HG02571 (cell line): Measurements from ENCODE around the gene TRDN.
"Not testable (repeated sequence)": the region's sequence is repeated elsewhere in the genome, so short reads cannot be mapped to it uniquely, and the experiment has no call there.

Experiments used
- ATAC-seq: cut with Tn5 transposase; IDR thresholded peaks from one replicate; pipeline ENCODE4 v1.9.1; 2021; ENCODE audit warnings: mild to moderate bottlenecking, moderate library complexity; ENCODE audit not compliant: unreplicated experiment

TRDN gene

DNA sequence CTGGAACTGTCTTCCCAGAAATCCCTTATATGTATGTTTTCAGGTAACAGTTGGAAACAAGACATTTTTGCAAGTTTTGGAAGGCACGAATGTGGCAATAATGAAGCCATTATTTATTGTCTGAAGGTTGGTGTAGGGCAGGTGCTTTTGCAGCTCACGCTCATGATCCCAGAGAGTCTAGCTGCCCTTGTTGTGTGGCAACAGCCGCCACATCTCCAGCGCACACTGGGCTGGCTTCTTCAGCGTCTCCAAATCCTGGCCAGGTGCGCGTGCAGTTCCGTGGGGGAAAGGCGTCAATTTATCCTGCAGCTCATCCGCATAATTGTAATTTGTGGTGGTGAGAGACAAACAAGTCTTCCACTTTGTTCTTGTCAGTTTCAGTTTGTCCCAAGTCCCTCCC is 71.2 kb downstream of the TRDN start:
- ATAC-seq: no peak

GRCh38 chr6:123564361-123564760 is 72.4 kb downstream of the TRDN start:
- no peak for ATAC-seq

GRCh38 chr6:123562677-123563076 is 74.1 kb downstream of the TRDN start:
- ATAC-seq: no peak

GRCh38 chr6:123562264-123562663 is 74.5 kb downstream of the TRDN start:
- ATAC-seq: no peak

DNA sequence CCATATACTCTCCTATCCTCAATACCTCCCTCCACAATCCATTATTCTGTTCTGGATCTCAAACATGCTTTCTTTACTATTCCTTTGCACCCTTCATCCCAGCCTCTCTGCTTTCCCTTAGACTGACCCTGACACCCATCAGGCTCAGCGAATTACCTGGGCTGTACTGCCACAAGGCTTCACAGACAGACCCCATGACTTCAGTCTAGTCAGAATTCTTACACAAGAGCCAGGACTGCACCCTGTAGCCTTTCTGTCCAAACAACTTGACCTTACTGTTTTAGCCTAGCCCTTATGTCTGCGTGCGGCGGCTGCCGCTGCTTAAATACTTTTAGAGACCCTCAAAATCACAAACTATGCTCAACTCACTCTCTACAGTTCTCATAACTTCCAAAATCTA is 76.9 kb downstream of the TRDN start:
- ATAC-seq: not testable (repeated sequence)

- ATAC-seq: not testable (repeated sequence)
Observed at GRCh38 chr6:123557474-123557873, 79.3 kb downstream of the TRDN start.

DNA sequence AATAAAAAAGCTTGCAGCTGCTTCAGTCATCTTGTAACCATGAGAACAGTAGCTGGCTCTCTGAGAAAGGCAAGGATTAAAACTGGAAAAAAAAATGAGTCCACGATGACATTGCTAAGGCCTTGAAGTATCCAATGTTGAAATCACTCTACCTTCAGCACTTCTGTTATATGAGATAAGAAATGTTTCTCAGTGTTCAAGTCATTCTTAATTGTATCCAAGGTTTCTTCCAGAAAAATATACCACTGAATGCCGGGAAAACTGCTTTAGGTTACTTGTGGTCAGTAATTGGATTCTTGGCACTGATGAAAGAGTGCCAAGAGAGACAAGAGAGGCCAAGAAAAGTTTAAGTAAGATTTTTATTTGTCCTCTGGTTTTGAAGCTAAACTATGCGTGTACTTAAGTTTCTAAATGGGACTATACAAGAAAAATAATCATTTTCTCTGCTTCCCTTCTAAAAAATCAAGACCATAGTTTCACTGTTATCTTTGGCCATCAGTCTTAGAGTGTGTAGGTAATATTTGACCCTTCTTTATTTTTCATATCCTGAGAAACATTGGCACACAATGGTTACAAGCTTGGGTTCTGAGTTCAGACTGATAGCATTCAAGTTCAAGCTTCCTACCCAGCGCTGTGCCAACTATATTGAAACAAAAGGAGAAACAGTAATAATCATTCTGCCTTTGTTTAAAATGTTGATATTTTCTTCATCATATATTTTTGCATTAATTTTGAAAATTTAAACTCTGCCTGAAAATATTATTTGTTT is 84.6 kb downstream of the TRDN start:
- no peak for ATAC-seq

DNA sequence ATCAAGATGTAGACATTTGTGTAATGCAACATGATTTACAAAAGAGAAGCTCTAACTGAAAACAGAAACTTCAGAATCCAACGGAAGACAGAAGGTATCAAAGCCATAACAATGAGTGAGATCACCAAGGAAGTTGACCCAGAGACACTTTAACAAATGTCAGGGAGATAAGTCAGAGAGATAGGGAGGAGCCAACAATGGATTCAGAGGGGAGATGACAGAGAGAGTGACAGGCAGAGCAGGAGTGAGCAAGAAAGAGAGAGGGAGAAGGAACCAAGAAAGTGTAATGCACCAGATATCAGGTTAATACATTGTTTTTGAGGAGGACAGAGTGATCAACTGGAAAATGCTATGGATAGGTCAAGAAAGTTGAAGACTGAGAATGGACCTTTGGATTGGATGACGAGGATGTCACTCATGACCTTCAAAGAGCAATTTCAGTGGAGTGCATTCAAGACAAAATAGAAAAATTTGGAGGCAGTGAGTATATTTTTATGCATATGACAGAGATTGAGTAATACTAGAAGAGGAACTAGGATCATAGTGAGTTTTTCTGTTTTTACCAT is 86.6 kb downstream of the TRDN start:
- ATAC-seq: no peak

- ATAC-seq: no peak
Observed at GRCh38 chr6:123549476-123549875, 87.3 kb downstream of the TRDN start.

- ATAC-seq: no peak
Observed at GRCh38 chr6:123547216-123547978, 89.4 kb downstream of the TRDN start.

DNA sequence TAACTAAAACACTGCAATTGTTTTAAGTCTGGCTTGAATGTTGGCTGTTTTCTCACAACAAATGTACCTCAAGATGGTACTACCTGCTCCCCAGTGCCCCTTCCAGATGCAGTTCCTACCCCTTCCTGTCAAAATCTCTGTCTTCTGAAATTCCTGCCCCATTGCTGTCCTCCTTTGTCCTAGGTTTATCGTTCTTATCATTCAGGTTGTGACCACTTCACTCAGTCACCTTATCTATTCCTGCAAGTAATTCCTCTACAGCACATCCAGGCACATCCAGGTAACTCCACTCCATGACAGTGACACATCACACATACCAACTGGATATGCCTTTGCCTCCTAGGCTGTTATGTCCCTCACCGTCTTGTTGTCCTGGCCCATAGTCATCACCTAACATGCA is 90.2 kb downstream of the TRDN start:
- ATAC-seq: no peak

GRCh38 chr6:123541462-123541861 is 95.3 kb downstream of the TRDN start:
- no peak for ATAC-seq

DNA sequence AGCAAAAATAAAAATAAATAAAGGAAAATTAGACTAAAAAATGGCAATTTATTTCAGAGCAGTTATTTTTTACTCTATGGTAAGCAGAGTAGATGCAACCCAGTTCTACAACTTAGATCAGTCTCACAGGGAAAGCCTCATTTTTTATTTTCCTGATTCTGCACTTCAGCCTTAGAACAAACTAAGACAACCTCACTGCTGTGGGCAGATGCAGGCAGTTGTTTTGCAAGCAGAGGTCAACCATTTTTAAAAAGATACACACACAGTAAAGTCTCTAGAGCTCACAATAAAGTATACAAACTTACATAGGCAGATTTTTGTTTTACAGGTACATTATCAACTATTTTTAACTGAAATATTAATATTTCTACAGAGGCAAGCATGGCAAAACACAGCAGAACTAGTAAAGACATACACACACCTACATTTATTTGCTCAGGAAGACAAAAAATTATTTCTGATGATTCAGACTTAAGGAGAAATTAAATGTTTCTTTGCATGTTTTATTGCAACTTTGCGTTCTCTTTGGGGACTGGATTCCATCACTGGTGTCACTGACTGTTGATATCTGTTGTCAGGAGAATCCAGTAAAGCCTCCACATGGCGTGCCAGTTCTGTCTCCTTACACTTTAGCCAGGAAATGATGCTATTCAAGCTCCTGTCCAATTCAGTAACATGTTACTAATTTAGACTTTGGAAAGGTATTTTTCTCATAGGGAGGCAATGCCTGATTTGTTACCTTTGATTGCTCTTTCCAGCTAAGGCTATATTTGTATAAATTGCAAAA is 102.7 kb downstream of the TRDN start:
- no peak for ATAC-seq

DNA sequence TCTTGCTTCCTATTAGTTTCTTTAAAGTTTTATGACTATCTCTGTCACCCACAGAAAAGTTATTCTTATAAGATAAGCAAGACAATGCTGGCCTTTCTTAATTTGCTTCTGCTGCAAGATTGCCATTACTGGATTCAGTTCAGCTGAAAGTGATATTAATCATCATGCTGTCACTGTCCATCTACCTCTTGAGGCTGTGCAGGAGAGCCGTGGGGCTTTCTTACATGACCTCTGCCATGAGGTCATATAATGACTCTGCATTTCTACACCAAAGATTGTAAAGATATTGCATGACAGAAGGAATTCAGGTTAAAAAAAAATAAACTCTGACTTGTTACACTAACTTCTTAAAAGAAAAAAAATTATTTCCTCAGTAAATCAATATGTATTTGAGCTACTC is 106.9 kb downstream of the TRDN start:
- no peak for ATAC-seq

- no peak for ATAC-seq
Observed at GRCh38 chr6:123529058-123529457, 107.7 kb downstream of the TRDN start.

DNA sequence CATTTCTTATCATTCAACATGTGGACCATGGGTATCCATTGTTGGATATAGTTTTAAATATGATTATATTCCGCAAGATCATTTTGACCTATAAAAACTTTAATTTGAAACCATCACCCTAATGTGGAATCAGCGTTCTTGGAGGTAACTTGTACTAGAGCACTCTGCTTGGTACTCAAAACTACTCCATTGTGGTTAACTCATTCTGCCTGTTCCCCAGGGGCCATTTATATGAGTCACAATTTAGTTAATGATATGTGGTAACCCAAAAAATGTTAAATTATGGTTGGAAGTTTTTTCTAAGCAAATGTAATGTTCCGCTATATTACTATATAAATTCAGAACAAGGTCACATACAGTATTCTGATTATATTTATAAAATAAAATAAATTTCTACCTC is 109.3 kb downstream of the TRDN start:
- ATAC-seq: no peak

DNA sequence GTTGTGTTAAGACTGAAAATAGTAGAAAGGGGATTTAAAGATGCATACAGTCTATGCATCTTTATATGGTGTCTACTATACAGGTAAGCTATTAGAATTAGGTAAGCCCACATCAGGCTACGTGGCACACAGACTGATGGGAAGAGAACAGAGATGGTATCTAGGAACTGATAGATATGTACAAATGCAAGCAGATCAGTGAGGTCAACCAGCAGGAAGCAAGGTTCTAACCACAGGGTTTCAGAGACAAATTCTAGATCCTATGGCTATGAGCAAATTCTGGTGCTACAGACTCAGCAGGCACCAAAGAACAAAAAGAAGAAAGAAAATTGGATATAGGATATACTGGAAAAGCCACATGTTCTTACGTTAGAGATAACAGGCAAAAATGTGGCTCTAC is 110.6 kb downstream of the TRDN start:
- ATAC-seq: no peak

DNA sequence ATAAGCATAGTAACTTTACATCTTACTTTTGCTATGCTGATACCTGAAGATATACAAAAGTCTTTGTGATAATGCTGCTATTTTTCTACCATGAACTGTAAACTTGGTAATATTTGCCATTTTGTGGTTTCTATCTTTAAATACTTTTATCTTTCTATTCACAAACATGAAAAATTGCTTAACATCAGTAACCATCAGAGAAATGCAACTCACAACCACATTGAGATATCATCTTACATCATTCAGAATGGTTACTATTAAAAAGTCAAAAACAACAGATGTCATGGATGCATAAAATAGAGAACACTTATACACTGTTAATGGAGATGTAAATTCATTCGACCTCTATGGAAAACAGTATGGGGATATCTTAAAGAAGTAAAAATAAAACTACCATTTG is 112.0 kb downstream of the TRDN start:
- no peak for ATAC-seq

GRCh38 chr6:123520217-123520616 is 116.5 kb downstream of the TRDN start:
- ATAC-seq: no peak

GRCh38 chr6:123519189-123519505 is 117.6 kb downstream of the TRDN start:
- no peak for ATAC-seq

- no peak for ATAC-seq
Observed at GRCh38 chr6:123518441-123519188, 118.1 kb downstream of the TRDN start.
